Activated CD4-positive, alpha-beta T cell treated with anti-CD3 and anti-CD28 coated beads for 4 hours (primary cell): Measurements from ENCODE around the gene SLC4A11.
"Not testable (repeated sequence)": the region's sequence is repeated elsewhere in the genome, so short reads cannot be mapped to it uniquely, and the experiment has no call there.

Experiments used
- DNase-seq, 2 donors: peaks; one replicate each; pipeline ENCODE4 v3.0.0-alpha.2; 2020

Gene SLC4A11

DNA sequence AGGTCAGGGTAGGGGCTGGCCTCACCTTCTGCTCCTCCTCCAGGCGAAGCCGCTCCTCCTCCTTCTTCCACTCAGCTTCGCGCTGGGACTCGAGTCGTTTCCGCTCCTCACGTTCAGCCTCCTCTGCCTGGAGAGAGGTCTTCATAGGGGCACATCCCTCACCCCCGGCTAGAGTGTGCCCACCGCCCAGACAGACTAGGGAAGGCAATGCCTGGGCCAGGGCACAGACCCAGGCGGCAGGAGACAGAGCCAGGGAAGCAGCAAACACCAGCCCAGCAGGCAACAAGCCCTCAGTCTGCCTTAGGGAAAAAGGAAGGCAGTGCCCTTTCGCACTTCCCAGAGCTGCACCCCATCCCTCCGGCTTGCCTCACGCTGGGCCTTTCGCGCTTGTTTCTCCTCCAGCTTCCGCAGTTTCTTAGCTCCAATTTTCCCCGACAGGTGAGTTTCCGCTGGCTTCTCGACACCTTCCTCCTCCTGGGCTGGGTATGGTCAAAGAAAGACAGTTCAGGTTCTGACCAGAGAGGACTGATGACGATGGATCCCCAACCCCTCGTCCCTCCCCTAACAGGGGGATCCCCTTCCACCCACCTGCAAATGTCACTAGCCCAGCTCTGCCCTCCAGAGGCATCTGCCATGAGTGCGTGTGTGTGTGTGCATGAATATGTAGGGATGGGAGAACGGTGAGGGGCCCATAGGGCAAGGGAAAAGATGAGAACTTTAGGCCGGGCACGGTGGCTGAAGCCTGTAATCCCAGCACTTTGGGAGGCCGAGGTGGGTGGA is 38.8 kb downstream of the SLC4A11 start:
- DNase-seq = no peak

DNA sequence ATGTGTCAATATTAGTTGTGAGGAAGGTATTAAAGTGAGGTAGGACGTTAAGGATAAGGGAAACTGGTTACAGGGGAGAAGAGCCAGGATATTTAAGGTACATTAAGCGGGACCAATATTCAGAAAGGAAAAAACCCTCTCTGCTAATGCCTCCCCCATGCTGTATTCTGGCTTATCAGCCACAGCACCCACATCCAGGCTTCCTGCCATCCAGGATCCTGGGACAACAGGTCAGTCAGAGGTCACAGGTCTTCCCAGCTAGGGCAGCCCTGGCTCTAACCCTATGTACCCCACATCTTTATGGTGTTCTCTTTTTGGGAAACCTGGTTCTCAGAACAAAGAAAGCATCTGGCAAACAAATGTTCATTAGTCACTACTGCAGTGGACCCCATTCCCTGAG is 39.8 kb downstream of the SLC4A11 start:
- no peak for DNase-seq

DNA sequence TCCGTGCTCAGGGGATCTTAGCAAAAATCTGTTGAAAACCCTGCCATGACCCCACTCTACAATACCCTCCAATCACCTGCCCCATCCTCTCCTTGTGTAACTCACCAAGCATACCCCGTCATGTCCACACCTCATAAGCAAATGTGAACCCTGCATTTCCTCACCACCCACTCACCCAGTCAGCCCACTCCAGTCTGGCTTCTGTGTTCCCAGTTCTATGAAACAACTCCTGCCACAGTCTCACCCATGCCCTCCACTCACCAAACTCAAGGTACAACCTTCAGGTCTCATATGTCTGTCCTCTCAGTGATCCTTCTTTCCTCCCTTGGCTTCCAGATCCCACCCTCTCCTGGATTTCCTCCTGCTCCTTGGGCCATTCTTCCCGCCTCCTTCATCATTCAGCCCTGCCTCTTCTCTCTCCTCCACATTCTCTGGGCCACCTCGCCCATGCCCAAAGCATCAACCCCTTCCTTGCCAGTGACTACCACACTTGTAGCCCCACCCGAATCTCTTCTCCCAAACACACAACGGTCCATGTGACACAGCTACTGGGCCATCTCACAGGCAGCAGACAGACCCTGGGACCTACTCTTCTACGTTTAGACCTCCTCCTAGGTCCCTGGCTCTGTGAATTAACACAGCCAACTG is 43.3 kb downstream of the SLC4A11 start:
- DNase-seq = no peak

DNA sequence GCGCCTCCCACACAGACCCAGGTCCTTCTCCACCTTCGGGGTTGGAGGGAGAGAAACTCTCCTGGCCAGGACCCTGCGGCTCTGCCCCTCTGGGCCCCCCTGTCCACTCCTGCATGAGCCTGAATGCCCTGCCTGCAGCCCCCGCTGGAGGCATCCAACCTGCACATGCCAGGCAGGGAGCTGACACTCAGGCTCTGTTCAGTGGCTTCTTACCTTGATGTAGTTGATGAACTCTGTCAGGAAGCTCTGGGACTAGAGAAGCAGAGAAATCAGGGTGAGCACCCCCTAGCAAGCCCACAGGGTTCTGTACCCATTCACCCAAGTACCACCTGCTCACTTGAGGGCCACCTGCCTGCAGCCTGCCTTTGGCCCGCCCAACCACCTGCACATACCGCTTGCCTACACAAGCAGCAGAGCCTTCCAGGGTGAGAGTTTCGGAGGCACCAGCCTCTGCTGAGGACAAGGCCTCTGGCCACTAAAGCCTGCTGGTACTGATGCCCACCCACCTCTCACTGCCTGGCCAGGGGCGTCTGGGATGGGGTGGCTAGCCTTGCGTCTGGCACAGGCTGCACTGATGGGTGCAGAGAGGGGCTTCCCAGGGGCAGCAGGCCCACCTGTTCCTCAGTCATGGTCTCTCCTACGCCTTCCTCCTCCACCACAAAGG is 44.2 kb downstream of the SLC4A11 start:
- no peak for DNase-seq

DNA sequence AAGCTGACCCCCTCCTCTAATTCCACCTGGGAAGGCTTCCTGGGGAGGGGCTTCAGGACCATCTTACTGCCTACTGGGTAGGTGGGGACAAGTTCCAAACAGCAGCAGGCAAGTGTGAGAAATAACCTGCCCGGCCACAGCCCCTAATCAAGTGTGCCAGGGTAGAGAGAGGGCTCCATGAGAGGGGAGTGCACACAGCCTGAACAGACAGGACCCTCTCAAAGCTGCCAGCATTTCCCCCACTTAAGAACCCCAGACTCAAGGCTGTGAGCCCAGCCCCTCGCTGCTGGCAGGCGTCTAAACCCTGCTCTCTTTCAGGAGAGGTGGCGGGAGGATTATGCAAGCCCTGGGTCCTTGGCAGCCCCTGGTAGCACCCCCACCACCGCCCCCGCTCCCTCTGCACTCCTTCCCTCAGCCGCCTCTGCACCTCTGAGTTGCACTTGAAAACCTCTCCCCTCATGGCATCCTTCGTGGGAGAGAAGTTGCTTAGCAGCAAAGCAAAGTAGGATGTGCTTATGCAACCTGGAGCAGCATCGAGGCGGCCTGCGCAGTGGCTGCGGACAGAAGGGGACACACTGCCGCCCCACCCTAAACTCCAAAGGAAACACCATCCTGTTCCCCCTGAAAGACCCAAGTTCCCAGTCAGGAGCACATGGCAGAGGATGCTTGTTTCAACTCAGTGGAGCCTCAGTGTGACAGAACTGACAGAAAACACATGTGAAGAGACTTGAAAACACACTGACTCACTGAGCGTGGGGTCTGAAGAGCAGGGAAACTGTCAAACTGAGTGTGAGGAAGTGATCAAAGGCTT is 45.0 kb downstream of the SLC4A11 start:
- DNase-seq = no peak

DNA sequence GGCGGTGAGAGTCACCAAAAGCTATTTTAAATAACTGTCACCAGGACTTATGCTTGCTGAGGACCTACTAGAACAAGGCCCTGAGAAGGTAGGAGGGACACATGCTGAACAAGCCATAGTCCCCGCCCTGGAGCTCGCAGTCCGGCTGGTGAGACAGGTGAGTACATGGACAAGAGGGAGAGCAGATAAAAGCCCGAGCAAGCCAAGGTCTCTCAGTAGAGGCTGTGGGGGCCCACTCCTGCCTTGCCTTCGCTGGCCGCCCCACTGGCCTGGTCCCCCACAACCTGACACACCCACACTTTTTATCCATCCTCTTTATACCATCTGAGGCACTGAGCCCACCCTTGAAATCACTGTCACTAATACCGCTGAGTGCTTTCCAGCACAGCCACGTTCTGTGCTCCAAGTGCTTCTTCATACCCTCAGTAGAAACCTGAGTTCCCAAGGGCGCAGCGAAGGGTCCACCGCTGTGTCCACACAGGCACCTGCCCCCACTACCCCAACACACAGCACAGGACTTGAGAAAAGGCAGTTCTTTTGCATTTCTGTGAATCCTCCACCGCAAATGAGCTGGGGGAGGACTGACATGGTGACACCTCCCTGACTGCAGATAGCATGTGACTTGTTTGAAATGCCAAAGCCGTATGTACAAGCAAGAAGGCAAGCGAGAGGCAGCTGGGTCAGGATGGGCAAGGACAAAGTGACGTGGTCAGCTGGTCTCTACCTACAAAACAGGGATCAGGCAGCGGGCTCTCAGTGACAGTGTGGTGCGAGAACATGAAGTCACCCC is 46.6 kb downstream of the SLC4A11 start:
- no peak for DNase-seq

DNA sequence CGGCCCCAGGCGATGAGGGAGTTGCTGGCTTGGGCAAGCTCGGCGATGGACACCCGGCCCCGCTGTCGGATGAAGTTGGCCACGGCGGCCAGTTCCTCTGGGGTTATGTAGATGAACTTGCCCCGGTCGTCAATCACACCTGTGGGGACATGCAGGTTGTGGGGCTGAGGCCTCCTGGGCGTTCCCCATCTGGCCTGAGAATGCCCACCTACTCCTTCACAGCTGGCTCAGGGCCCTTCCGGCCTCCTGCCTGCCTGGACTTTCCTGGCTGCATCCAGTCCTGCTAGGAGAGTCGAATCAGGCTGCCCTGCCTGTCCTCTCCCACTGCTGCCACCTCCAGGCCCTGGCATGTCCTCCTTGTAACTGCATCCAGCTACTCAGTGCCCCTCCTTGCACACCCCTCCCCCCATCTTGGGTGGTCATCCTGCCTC is 48.3 kb downstream of the SLC4A11 start:
- no peak for DNase-seq

DNA sequence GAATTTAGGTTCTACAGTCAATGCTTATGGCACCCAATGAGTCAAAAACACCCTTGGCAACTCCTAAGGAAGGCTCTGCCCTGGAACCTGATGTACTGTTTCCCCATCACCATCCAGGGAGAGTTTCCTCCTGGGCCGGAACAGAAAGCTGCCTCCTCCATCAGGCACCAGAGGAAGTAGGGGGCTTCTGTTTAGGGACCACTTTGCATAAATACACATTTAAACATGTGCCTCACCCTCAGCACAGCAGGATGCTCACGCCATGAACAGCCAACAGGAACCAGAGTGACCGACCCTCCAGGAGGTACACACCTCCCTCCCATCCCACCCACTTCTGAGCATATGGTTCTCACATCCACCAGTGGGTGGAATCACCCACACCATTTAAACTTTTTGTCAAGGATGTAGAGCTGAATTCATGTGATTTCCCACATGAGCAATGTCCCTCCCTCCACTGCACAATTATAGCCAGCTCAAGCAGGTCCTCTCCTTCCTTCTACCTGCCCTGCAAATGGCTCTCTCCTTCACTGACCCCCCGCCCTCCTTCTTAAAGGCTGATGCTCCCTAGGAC is 49.3 kb downstream of the SLC4A11 start:
- DNase-seq = no peak

DNA sequence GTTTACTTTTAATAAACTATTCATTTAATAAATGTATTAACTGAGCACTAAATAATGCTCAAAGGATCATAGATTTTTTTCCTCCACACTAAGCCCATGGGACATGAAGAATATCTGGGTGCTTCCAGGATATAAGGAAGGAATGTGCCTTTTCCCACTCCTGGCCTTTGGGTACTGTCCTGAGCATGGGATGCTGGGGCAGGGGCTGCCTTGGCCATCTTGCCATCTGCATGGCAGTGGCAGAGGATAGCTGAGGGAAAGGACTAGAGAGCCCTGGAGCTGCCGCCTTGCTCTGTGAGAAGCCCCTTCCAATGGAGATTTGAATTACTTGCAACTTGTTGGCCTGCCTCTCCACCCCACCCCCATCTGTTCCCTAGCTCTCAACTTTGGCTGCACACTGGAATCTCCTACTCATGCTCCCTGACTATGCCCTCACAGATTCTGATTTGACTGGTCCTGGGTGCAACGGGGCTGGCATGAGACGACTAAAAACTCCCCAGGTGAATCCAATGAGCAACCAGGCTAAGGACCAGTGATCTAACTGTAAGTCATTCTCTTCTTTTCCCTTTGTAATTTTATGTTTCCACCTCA is 50.1 kb downstream of the SLC4A11 start:
- no peak for DNase-seq

DNA sequence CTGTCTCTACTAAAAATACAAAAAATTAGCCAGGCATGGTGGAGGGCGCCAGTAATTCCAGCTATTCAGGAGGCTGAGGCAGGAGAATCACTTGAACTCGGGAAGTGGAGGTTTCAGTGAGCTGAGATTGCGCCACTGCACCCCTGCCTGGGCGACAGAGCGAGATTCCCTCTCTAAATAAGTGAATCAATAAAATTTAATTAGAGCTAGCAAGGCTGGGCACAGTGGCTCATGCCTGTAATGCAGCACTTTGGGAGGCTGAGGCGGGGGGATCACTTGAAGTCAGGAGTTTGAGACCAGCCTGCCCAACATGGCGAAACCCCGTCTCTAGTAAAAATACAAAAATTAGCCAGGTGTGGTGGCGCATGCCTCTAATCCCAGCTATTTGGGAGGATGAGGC is 51.1 kb downstream of the SLC4A11 start:
- not testable (repeated sequence) for DNase-seq

DNA sequence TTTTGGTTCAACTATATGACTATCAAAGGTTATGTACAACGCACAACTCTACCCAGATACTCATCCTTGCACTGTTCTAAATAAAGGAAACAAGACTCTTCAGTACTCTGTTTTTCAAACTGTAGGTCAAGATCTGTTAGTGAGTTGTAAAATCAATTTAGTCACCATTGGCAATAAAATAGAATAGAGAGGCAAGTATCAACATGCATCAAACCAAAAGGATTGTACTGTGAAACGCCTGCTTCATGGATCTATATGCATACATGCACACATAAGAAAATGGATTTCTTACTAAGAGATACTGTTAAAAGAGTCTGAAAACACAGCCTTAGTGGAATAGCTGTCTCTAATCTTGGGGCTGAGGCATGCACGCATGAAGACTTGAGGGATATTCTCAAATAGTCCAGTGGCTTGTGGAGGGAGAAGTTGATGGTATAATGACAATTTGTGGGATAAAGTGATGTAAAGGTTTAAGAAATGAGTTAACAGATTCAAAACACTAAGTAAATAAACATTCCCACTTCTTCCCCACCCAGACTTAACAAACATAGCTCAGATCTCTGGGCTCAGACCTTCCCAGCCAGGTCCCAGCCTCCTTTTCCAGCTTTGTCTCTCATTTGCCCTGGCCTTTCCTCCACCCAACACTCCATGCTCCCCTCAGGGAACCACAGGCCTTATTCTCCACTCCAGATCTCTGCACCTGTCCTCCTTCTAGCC is 54.9 kb downstream of the SLC4A11 start:
- DNase-seq = no peak

DNA sequence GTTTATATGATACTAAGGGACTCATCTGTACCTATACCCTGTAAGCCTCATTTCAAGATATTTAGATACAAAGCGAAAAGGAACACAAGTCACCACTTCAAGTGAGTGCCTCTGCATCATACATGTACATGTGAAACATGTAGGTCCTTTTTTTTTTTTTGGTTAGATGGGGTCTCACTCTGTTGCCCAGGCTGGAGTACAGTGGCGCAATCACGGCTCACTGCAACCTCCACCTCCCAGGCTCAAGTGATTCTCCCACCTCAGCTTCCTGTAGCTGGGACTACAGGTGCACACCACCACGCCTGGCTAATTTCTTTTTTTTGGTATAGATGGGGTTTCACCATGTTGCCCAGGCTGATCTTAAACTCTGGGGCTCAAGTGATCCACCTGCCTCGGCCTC is 56.6 kb downstream of the SLC4A11 start:
- DNase-seq = not testable (repeated sequence)

DNA sequence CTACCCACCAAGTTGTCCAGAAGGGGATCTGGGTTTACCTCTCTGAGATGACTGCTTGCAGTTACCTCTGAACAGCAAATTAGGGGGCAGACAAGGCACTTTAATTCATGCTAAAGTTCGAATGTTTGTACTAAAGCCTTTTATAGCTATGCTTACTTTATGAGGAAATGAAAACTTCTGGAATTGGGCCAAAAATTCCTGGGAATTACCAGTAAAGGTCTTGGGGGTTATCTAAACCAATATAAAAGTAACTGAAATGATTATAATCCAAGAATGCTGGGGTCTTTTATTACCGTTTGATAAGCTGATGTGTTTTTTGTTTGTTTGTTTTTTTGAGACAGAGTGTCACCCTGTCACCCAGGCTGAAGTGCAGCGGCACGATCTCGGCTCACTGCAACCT is 57.7 kb downstream of the SLC4A11 start:
- DNase-seq = no peak

DNA sequence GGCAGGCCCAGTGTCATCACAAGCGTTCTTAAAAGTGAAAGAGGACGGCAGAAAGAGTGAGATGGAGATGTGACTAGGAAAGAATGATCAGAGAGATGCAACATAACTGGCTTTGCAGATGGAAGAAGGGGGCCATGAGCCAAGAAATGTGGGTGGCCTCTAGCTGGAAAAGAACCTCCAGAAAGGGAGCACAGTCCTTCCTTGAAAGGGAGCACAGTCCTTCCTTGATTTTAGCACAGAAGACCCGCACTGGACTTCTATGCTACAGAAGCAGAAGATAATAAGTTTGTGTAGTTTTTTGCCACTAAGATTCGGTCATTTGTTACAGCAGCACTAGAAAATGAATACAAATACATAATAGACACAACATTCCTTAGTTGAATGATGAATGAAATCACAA is 58.7 kb downstream of the SLC4A11 start:
- DNase-seq = no peak

DNA sequence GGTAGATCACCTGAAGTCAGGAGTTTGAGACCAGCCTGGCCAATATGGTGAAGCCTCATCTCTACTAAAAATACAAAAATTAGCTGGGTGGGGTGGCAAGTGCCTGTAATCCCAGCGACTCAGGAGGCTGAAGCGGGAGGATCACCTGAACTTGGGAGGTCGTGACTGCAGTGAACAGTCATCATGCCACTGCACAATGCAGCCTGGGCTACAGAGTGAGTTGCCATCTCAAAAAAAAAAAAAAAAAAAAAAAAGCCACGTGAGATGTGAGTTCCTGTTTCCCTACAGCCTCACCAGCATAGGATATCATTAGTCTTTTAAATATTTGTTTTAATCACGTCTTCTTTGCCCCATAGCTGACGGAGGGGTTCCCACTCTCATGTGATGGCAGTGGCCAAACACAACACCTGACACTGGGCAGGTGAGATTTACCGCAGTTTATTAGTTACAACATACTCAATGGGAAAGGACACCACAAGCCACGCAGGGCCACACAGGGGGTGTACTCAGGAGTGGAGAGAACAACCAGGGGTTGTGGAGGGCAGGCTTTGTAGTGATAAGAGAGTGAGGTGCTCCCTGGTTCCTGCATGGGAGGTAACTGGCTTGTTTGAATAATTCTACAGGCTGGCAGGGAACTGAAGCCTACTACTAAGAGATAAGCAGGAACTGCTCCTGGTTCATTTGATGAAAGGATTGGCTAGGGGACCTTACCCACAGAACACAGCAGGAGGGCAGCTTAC is 61.1 kb downstream of the SLC4A11 start:
- no peak for DNase-seq
